ENCODE data around the gene ENHO.

The ENHO gene

DNA sequence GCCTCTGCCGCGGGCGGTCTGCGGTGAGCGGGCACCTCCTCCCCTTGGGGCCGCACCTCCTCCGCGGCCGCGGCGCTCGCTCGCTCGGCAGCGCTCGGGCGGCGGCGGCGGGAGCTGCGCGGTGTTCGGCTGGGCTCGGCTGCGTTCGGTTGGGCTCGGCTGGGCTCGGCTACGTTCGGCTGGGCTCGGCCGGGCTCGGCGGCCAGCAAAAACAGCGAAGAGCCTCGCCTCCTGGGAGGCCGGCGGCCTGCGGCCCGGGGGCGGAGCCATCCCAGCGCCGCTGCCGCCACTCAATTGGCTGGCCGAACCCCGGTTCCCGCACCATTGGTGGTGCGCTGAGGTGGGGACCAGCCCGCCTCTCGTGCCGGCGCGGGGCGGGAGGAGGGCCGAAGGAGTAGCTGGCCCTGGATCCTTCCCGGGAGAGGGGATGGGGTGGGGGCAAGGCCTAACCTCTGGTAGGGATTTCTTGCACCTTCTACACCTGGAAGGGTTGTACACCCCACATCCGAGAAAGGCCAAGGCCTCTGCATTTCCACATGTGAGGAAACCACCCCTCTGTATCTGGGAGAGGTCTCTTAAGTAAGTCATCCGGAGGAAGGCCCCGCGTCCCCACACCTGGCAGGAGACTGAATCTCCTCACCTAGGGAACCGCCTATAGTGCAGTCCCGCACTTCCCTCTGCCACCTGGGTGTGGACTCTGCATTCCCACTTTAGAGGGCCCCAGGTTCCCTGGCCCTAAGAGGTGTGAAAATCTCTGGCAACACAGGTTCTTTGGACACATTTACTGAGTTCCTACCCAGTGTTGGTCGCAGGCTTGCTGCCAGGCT is at the start of gene ENHO:
Gene ENHO, minus strand, starts transcription at position 20 of the 827 bp plus-strand sequence. CDS start 1,295 bp downstream, outside the sequence.
- peak; percentile 62 for DNase-seq

DNA sequence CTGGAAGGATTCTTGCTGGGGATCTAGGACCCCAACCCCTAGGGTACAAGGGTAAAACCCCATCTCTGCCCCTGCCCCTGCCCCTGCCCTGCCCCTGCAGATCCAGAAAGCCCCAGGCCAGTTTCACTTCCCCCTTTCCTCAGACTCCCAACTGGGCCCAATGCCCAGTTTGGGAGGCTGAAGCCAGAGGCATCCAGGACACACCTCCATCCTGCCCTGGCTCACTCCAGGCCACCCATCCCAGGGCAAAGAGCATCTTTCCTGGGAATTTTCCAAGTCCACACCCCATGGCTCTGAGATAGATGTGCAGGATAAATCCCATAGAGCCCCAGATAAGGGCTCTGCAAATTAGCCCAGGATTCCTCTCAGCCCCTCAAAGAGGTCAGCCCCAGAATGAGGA is 49.3 kb upstream of the ENHO start:
- DNase-seq: no peak

DNA sequence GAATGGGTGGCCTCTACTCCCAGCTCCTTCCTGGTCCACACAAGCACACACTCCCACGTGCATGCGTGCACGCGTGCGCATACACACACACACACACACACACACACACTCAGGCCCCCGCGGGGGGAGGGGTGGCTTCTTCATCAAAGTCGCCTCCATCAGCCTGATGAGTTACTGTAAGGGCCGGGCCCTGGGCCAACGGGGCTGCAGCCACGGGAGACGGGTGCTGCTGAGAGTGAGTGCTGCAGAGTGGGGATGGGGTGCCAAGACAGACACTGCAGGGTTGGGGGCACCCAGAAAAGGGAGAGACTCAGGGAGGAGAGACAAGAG is 48.7 kb upstream of the ENHO start:
- no peak for DNase-seq

DNA sequence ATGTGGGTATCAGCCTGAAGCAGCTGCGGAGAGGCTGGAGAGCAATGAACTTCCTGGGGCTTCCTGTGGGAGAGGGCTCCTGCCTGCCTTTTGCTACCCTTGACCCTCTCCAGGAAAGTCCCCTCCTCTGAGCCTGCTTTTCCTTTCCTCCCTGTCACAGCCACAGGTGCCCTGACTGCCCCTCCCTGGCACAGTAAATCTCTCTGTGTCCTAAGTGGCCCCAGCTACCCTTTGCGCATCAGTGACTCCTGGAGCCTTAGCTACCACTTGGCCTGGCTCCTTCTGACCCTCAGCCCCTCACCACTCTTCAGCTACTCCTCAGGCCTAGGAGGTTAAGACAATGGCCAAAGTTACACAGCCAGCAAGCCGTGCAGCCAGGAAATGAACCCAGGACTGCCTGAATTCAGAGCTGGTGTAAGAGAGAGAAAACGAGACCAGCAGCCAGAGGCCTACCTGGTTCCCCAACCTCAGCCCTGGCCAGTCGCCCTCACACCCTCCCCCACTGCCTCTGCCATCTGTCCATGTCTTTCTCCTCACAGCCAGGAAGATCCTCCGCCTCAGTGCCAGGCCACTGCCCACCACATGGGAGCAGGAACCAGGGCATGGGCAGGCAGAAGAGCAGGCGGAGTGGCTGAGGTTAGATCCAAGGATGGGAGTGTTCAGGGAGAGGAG is 48.2 kb upstream of the ENHO start:
- no peak for DNase-seq

DNA sequence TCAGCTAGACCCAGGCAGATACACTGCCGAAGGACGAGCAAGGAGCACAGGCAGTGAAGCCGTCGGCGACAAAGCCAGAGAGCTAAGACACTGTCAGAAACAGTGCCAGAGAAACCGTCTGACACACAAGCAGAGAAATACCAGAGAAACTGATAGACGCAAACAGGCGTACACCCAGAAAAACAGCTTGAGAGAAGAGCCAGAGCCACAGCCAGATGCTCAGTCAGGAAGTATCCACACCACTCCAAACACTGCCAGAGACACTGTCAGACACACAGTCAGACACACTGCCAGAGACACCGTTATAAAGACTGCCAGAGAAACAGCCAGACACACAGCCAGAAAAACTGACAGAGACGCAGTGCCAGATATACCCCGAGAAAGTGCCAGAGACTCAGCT is 47.6 kb upstream of the ENHO start:
- DNase-seq: no peak

DNA sequence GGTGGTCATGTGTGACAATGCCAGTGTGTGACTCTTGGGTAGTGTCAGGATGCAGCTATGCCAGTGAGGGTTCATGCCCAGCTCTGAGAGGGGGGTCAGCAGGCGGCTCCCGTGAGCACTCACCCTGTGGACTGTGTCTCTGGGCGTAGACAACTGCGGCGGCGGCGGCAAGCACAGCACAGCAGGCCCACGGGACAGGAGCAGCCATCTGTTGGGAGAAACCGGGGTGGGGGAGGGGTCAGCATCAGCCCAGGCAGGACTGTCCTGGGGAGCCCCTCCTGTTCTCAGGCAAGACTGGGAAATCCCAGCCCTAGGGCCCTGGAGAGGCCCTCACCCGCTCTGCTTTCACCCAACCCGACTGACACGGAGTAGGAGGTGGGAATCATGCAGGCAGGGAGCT is 46.0 kb upstream of the ENHO start:
- DNase-seq: no peak

DNA sequence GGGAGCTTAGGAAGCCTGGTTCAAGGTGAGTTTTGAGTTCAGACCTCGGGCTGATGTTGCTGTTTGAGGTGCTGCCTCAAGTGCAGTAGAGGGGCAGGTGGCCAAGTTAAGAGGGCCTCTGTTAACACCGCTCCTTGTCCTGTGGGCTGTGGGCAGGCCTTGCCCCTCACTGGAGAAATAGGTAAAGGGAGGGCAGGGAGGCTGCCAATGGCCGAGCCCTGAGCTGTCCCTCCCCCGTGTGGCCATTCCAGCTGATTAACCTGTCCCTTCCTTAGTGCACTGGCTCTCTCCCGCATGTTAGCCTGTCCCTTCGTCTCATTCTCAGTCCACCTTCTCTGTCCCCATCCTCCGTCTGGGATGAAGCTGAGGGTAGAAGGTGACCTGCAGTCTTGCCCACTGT is 45.3 kb upstream of the ENHO start:
- no peak for DNase-seq

DNA sequence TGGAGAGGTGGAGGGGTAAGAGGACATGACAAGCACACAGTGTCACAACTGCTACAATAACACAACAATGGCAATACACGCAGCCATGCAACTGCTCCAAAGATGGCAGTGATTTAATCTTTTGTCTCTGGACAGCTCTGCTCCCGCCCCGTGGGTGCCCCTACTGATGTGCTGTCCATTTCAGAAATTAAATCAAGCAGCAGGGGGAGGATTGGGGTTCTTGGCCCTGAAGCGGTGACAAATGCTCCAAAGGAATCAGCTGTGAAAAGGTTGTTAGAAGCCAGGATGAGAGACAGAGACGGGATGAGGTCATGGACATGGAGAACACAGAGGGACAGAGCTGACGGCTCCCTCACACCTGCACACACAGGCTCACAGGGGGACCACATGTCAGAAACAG is 44.2 kb upstream of the ENHO start:
- DNase-seq: no peak

DNA sequence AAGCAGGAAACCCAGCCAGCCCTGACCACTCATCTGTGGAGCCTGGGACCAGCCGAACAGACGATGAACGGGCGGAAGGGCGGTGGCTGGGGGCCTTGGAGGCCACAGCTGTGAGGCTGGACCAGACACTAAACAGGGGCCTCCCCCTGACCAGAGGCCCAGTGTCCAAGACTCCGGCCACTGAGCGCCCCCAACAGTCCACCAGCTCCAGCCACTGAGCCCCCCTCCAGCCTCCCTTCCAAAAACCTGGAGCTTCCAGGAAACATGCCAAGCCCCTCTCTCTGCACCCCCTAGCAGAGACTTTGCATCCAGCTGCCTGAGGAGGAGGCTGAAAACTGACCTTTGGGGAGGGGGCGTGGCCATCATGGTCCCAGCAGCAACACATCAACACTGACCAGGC is 43.5 kb upstream of the ENHO start:
- no peak for DNase-seq

DNA sequence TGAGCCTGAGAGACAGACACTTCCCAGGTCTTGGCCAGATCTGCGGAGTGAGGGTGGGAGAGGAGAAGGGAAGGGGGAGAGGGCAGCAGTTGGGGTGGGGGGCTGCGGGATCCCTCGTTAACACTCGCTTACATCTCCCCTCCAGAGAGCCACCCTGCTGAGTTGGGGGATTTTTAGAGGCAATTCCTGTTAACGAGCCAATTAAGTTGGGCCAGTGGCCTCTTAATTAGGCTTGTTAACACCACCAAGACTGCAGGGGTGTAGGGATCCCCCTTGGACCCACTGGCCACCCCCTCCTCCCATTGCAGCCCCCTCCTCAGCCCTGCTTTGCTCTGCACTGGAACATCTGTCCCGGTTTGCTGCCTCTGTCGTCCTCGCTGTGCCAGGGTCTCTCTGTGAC is 43.1 kb upstream of the ENHO start:
- DNase-seq: no peak

DNA sequence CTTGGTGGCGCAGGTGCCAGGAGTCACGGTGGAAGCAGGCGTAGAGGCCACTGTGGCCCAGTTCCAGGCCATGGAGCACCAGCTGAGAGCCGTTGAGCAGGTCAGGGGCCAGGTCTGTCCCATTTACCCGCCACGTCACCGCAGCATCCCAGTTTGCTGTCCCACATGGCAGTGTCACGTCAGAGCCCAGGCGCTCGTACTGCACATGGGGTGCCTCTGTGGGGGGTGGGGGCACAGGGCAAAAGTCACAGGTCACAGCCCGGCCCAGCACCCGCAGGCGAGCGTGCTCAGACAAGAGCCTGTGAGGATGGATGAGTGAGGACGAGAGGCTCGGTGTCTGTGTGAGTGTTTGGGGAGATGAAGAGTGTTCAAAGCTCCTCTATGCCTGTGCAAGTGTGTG is 41.8 kb upstream of the ENHO start:
- no peak for DNase-seq

DNA sequence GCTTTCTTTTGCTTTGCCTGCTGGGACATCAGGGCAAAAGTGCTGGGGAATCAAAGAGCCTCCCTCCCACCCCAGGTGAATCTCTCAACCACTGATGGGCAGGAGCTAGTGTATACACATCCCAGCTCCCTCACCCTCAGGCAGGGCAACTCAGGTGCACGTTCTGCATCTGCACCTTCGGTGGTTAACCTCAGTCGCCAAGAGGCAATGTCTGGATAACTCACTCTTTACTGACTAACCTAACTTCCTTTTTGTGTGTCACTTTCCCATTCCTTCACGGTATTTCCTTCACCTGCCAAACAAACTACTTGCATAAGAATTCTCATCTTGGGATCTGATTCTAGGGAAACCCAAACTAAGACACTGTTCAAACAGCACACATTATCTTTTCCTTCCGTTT is 40.5 kb upstream of the ENHO start:
- DNase-seq: no peak

DNA sequence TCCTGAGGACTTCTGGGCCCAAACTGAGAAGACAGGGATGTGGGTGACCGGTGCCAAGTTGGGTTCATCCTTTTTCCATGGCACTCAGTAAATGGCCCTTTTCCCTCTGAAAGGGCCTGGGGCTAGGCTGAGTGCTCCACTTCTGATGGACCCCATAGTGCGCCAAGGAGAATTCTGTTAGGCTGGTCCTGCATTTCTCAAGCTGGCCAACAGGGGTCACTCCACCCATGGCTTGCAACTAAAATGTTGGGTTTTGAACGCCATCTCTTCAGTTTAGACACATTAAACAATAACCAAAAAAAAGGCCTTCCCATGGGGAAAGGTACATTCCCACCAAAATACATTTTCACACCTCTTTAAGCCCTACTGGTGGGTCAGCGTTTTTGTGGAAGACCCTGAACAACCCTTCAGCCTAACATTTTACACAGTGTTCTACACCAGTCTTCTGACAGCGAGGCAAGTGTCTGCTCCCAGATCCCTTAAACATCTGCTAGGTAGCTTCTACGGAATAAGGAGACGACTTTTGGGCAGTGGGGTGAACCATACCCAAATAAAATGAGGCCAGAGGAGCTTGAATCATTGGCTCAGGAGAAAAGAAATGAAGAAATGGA is 39.5 kb upstream of the ENHO start:
- DNase-seq: no peak

DNA sequence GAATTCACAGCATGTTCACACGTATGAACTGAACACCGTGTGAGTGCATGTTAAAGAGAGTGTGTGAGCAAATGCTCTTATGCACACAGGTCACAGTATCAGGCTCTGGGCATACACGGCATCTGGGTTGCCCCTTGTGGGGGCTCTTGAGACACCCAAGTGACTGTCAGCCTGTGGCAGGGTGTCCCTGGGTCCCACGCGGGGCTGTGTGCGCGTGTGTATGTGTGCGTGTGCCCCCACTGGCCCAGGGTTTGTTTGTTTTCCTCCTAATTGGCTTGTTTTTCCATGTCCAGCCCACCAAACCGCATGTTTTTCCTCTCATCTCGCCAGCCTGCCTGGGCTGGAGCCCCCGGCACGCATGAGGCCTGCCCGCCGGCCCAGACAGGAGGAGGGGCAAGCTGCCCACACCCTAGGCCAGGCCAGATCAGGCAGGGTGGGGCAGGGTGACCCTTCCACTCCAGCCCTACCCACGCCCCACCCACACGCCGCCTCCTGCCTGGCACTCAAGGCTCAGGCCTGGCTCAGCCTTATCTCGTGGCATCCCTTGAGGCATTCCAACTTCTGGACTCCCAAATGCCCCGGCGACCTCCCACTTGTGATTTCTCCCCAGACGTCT is 37.9 kb upstream of the ENHO start:
- DNase-seq: no peak

DNA sequence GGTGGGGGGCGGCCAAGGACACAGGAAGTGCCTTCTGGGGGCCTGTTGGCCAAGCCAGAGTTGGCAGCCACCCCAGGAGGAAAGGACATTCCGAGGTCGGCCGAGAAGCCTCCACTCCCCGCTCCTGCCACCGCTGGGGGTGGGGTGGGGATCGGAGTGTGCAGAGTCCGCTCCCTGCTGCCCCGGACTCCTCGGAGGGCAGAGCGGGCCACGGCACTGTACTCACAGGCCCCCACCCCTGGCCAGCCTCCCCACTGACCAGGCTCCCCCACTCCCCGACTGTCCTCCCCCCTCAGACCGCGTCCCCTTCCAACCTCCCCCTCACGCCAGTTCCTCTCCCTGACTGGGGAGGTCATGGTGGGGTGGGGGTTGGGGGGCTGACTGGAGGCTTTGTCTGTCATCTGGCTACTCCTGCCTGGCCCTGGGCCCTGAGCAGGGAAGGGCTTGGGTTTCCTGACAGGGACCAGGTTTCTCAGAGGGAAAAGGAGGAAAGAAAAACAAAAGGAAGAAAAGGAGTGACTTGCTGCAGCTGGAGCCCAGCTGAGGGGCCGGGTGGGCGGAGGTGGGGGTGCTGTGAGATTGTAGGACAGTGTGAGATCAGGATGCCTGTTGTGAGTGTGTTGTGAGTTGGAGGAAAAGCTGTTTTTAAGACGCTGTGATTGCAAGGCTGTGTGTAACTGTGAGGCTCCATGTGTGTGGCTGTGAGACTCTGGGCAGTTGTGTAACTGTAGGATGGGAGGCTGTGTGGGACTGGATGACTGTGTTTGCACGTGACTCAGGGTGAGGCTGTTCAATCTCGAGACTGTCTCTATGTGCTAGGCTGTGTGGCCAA is 37.0 kb upstream of the ENHO start:
- no peak for DNase-seq

DNA sequence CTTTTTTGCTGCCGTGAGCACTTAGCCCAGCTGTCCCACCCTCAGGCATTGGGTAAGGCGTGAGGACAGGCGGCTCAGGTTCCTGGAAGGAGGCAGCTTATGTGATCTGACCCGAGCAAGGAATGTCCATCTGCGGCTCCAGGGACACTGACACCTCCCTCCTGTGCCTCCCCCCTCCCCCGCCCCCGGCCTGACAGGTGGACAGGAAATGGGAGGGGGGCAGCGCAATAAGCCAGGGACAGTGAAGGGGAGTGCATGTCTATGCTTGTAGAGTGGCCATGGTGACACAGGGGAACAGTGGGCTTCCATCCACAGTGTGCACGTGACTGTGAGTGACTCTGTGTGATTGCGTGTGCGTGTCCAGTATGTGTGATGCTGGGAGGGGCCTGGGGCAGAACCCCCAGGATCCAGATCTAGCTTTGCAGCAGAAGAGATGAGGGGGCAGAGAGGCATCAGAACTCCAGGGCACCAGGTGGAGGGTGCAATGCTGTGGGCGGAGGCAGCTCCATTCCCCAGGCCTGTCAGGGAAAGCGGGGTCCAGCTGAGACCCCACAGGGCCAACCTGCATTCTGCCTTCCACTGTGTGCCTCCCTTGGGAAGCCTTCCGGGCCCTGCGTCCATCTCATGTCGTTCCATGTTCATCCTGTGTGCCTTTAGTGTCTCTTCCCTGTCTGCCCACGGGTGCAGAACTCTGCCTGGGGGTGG is 36.3 kb upstream of the ENHO start:
- DNase-seq: no peak

DNA sequence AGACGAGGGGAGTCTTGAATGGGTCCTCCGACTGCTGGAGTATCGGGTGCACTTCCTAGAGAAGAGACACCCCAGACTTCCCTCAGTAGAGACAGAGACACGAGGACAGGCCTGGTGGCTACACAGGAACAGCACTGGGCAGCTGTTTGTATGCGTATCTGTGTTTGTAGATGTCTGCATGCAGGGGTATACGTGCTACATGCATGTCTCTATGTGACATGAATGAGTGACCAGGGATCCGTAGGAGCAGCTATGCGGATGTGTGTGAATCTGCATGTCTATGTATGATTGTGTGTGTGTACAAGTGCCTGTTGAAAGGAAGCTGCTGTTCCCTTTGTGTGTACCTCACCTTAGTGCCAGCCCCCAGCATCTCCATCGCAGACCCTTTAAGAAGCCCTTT is 35.6 kb upstream of the ENHO start:
- no peak for DNase-seq

DNA sequence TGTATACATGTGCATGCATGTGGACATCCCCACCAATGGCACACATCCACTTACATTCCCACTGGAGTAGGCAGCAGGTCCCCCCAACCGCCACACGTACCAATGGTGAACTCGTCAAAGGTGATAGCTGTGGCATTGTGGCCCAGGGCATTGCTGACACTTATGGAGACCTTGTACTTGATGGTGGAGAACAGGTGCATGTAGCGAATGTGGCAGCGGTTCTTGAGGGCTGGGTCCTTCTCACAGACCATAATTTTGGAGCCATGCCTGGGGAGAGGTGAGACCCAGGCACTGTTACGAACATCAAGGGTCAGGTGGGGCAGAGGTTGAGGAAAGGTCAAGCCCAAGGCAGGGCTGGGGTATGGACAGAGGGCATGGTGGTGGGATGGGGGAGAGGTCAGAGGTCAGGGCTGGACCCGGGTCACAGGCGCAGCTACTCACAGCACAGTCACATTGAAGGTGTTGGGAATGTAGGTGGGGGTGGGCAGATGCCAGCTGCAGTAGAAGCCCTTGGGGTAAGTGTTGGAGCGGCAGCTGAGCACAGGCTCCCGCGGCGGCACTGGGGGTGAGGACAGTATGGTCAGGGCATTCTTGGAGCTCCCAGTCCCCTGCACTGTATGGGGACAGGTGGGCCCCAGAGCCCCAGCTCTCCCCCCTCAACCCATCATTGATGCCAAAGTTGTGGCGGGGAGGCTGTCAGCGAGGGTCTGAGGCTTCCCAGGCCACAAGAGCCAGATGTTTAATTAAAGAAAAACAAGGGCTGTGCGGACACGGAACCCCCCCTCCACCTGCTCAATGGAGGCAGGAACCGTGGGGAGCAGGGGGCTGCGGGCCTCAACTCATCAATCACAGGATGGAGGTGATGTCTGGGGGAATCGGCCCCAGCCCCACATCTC is 34.9 kb upstream of the ENHO start:
- DNase-seq: no peak

DNA sequence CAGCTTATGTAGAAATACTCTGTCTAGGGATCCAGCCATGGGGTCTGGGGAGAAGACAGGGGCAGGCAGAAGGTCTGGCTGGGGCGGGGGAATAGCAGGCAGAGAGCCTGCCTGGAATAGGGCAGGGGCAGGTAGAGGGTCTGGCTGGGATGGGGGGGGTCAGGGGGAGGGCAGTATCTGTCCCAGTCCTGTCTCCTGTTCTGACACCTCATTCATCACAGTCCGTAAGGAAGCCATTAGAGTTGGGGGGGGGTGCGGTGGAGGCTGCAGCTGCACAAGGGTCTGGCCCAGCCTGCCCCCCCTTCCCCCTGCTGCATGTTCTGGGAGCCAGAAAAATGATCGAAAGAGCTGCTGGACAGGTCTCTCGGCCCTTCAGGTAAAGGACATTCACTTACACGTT is 34.2 kb upstream of the ENHO start:
- DNase-seq: no peak

DNA sequence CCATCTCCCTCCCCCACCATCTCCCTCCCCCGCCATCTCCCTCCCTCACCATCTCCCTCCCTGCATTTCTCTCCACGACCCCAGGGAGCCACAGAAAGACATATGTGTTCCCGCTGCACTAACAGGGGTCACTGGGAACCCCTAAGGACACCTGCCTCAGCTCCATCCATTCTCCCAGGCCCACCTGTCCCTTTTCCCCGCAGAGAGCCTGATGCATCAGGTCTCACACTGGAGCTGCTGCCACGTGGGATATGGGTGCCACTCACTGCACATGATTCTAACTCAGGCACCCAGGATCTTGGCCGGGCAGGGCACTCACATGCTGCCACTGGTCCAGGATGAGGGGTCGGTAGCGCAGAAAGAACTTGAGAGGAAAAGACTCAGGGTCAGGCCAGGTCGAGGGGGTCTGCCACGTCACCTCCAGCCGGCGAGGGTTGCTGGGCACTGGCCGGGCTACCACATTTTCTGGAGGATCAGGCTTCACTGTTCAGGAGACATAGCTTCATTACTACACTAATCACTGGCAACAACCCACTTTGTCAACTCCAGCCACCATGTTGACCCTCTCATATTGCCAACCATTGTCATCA is 33.2 kb upstream of the ENHO start:
- no peak for DNase-seq

DNA sequence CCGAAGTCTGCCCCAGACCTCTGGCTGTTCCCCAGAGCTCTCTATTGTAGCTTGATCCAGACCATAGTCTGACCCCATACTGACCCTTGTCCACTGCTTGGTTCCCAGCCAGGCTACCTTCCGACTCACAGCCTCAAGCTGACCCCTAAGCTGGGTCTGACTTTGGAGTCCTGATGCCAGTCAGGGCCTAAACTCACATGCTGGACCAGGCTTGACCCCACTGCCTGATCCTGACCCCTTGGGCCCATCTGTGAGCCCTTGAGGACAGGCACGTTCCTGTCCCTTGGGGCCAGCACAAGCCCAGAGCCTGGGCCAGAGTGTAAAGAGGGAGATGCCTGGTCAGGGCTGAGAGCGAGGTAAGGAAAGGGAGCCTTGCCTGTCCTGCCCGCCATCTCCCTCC is 32.7 kb upstream of the ENHO start:
- DNase-seq: no peak

Data from GOT3 (cell line).